ENCODE results near the gene USH2A.

USH2A gene

DNA sequence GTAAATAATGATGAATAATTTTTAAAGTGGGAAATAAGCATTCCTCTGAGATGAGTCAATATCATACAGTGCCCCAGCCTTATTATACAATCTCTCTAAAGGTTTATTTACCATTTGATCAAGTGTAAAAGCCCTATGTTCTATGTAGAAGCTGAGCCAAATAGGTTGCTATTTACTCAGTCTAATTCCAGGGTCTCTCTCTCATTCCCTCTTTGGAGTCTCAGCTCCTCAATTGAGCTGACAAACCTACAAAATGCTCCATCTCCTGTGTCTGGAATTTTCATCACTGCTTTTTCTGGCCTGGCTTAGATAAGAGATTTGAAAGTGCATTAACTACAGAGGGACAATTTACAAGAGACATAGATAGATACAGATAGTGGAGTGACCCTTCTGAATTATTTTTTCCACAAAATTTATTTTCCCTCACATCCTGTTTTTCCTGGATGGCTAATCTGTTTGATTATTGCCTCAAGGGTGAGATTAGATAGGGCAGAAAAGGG lies 24.8 kb upstream of the USH2A start:
- Histone ChIP-seq H3K4me3 (ENCODE audit: low read depth, low read length) (no peak overlapping the region), H3K4me1 (ENCODE audit: control insufficient read depth, insufficient read depth, low read length) (no peaks in the 10 kb centered on the region), H3K9me3 (ENCODE audit: control insufficient read depth, insufficient read depth, low read depth, low read length) (no peaks in the 10 kb centered on the region), H3K27ac (ENCODE audit: extremely low read depth, low read depth, low read length) (no peak overlapping the region), H3K36me3 (ENCODE audit: control insufficient read depth in 2 of 2, insufficient read depth in 1 of 2, low read length in 2 of 2) (no peaks in the 10 kb centered on the region)
- no peak for TF ChIP-seq ZBTB21 (tag by site-specific recombination; IDR thresholded peaks at IDR 0.05)
- TF ChIP-seq ZNF596 (tag by site-specific recombination; IDR thresholded peaks at IDR 0.05): no peak
- no peak for TF ChIP-seq ZNF501 (tag by site-specific recombination; IDR thresholded peaks at IDR 0.05)
- no peak for TF ChIP-seq SALL2 (tag by site-specific recombination; IDR thresholded peaks at IDR 0.05; ENCODE audit: borderline replicate concordance)
- POLR2A ChIA-PET: no interaction called here
- CTCF ChIA-PET: no interaction called here

DNA sequence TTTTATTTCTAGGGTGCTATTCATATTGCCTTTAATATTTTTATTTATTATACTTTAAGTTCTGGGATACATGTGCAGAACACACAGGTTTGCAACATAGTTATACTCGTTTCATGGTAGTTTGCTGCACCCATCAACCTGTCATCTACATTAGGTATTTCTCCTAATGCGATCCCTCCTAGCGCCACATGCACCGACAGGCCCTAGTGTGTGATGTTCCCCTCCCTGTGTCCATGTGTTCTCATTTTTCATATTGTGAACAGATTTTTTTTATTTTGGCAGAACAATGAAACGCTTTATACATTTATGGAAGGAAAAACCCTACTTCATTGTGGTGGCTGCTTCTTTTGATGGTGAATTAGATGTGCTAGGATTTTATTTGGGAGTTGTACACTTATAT lies 14.4 kb upstream of the USH2A start:
- no peaks in the 10 kb centered on the region for H3K36me3 ChIP-seq (ENCODE audit: control insufficient read depth in 2 of 2, insufficient read depth in 1 of 2, low read length in 2 of 2)
- ChIA-PET POLR2A (no interaction called here), CTCF (no interaction called here)
- H3K4me3 ChIP-seq (ENCODE audit: low read depth, low read length): no peak overlapping the region
- H3K9me3 ChIP-seq (ENCODE audit: control insufficient read depth, insufficient read depth, low read depth, low read length): no peaks in the 10 kb centered on the region
- H3K27ac ChIP-seq (ENCODE audit: extremely low read depth, low read depth, low read length): no peak overlapping the region
- no peak for TF ChIP-seq ZNF660 (tag by site-specific recombination; IDR thresholded peaks at IDR 0.05)
- TF ChIP-seq ZBTB20 (tag by site-specific recombination; IDR thresholded peaks at IDR 0.05): no peak
- TF ChIP-seq ZNF549 (tag by site-specific recombination; IDR thresholded peaks at IDR 0.05): no peak
- no peak for TF ChIP-seq ZNF112 (tag by site-specific recombination; IDR thresholded peaks at IDR 0.05)
- TF ChIP-seq ZNF830 (tag by site-specific recombination; IDR thresholded peaks at IDR 0.05; ENCODE audit: low read depth): no peak
- TF ChIP-seq OVOL3 (tag by site-specific recombination; IDR thresholded peaks at IDR 0.05): no peak
- TF ChIP-seq ZNF596 (tag by site-specific recombination; IDR thresholded peaks at IDR 0.05): no peak
- TF ChIP-seq ZNF350 (tag by site-specific recombination; IDR thresholded peaks at IDR 0.05): no peak
- TF ChIP-seq ZFP69B (tag by site-specific recombination; IDR thresholded peaks at IDR 0.05): no peak
- TF ChIP-seq ZNF324 (tag by site-specific recombination; IDR thresholded peaks at IDR 0.05): no peak
- no peak for TF ChIP-seq SP3 (tag by site-specific recombination; IDR thresholded peaks at IDR 0.05)
- no peak for TF ChIP-seq ZNF629 (tag by site-specific recombination; IDR thresholded peaks at IDR 0.05)
- no peak for TF ChIP-seq SCRT2 (tag by site-specific recombination; IDR thresholded peaks at IDR 0.05)
- no peak for TF ChIP-seq ZNF529 (tag by site-specific recombination; IDR thresholded peaks at IDR 0.05; ENCODE audit: insufficient replicate concordance)
- no peak for TF ChIP-seq ZSCAN30 (tag by site-specific recombination; IDR thresholded peaks at IDR 0.05)
- no peak for TF ChIP-seq ZBTB1 (tag by site-specific recombination; IDR thresholded peaks at IDR 0.05)
- TF ChIP-seq ZNF19 (tag by site-specific recombination; IDR thresholded peaks at IDR 0.05; ENCODE audit: low read depth): no peak
- TF ChIP-seq ZNF121 (tag by site-specific recombination; IDR thresholded peaks at IDR 0.05): no peak
- TF ChIP-seq ZNF23 (tag by site-specific recombination; IDR thresholded peaks at IDR 0.05; ENCODE audit: borderline replicate concordance): no peak
- no peaks in the 10 kb centered on the region for H3K4me1 ChIP-seq (ENCODE audit: control insufficient read depth, insufficient read depth, low read length)

DNA sequence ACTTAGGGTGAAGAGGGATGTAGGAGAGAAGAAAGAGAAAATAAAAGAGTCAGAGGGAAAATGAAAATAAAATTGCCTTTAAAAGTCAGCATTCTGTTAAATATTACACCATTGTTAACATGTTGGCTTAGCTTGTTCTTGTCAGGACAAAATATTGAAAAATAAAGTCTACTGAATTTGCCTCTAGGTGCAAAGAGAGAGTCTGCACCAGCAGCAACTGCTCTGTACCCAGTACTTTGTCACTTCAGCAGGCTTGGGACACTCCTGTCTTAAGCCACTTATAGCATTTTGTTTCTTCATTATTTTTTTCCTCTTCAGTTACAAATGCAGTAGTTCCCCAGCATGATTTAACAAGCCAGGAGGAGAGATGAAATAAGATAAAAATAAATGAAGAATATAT lies 11.0 kb upstream of the USH2A start:
- Histone ChIP-seq H3K4me3 (ENCODE audit: low read depth, low read length) (no peak overlapping the region), H3K9me3 (ENCODE audit: control insufficient read depth, insufficient read depth, low read depth, low read length) (no peaks in the 10 kb centered on the region), H3K27ac (ENCODE audit: extremely low read depth, low read depth, low read length) (no peak overlapping the region), H3K36me3 (ENCODE audit: control insufficient read depth in 2 of 2, insufficient read depth in 1 of 2, low read length in 2 of 2) (no peaks in the 10 kb centered on the region), H3K4me1 (ENCODE audit: control insufficient read depth, insufficient read depth, low read length) (no peaks in the 10 kb centered on the region)
- no peak for TF ChIP-seq ZNF510 (tag by site-specific recombination; IDR thresholded peaks at IDR 0.05; ENCODE audit: insufficient replicate concordance)
- no peak for TF ChIP-seq ZNF114 (tag by site-specific recombination; IDR thresholded peaks at IDR 0.05)
- no peak for TF ChIP-seq ZNF366 (tag by site-specific recombination; conservative IDR thresholded peaks at IDR 0.05)
- no peak for TF ChIP-seq ZNF555 (tag by site-specific recombination; conservative IDR thresholded peaks at IDR 0.05)
- TF ChIP-seq ZNF24 (tag by site-specific recombination; IDR thresholded peaks at IDR 0.05): no peak
- no peak for TF ChIP-seq ZNF785 (tag by site-specific recombination; IDR thresholded peaks at IDR 0.05)
- POLR2A ChIA-PET: no interaction called here
- CTCF ChIA-PET: no interaction called here

Measured in HEK293 (cell line).